ENCODE results near the gene ROBO1. TPM values are rescaled to one million over a fixed set of nuclear protein-coding genes. Genes with fewer than 3 reads are reported as not detected.

The ROBO1 gene
- total RNA-seq, 1 donor = 69.8 TPM

DNA sequence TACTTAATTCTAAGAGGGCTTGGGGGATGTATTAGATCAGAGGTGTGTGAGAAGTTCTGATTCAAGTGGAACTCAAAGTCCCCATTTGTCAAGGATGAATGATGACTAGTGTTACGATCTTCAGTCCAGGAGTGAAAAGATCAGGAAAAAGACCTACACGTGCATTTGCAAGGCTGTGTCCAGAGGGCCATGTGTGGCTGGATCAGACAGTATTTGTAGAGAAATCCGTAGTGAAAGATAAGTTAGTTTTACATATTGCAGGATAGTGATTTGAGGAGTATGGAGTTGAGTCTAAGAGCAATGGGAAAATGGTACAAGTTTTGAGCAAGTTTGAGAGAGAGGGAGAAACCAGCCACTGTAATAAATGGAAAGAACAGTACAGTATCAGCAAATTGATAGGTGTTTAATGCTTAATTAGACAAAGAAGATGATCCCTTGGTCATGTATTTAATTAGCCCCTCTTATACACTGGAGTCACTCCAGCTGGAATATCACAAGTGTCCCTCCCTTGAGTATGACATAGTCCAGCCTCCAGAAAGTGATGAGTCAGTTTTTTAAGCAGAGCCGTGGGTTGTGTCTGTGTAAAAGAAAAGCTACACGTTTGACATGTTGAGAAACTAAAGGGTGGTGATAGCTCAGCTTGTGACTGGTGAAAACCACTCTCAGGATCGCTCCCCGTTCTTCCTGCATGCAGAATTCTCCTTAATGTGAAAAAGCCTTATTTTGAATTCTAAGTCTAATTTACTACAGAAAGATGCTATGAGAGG lies 348.8 kb downstream of the ROBO1 start:
- no peak overlapping the region for H2AFZ ChIP-seq (ENCODE audit: low read length)
- no peak overlapping the region for H3K27ac ChIP-seq (ENCODE audit: low read depth, low read length)
- DNase-seq (ENCODE audit: insufficient read length, low spot score, missing footprints) = no peak

GRCh38 chr3:79415356-79415755 lies 352.4 kb downstream of the ROBO1 start:
- Histone ChIP-seq H3K4me2 (ENCODE audit: insufficient read depth, low read length) (no peak overlapping the region), H3K79me2 (ENCODE audit: insufficient read depth, low read length) (no peaks in the 10 kb centered on the region), H2AFZ (ENCODE audit: low read length) (no peak overlapping the region), H3K4me3 (ENCODE audit: insufficient read depth, low read length) (no peak overlapping the region), H3K27ac (ENCODE audit: low read depth, low read length) (no peak overlapping the region), H4K20me1 (ENCODE audit: insufficient read depth, low read length) (no peaks in the 10 kb centered on the region), H3K4me1 (ENCODE audit: insufficient read depth, low read length) (no peaks in the 10 kb centered on the region), H3K27me3 (ENCODE audit: insufficient read depth, low read length) (no peaks in the 10 kb centered on the region), H3K36me3 (ENCODE audit: insufficient read depth, low read length) (no peaks in the 10 kb centered on the region), H3K9me3 (ENCODE audit: low read depth, low read length) (no peaks in the 10 kb centered on the region)
- TF ChIP-seq, protein P1, sequence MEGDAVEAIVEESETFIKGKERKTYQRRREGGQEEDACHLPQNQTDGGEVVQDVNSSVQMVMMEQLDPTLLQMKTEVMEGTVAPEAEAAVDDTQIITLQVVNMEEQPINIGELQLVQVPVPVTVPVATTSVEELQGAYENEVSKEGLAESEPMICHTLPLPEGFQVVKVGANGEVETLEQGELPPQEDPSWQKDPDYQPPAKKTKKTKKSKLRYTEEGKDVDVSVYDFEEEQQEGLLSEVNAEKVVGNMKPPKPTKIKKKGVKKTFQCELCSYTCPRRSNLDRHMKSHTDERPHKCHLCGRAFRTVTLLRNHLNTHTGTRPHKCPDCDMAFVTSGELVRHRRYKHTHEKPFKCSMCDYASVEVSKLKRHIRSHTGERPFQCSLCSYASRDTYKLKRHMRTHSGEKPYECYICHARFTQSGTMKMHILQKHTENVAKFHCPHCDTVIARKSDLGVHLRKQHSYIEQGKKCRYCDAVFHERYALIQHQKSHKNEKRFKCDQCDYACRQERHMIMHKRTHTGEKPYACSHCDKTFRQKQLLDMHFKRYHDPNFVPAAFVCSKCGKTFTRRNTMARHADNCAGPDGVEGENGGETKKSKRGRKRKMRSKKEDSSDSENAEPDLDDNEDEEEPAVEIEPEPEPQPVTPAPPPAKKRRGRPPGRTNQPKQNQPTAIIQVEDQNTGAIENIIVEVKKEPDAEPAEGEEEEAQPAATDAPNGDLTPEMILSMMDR (IDR thresholded peaks at IDR 0.05; ENCODE audit: extremely low read depth, low read depth, low read length) = no peak
- no peak for DNase-seq (ENCODE audit: insufficient read length, low spot score, missing footprints)

More for the DNA sequence above, 348.8 kb downstream of the ROBO1 start:
- Histone ChIP-seq H3K27me3 (ENCODE audit: insufficient read depth, low read length) (no peaks in the 10 kb centered on the region), H3K79me2 (ENCODE audit: insufficient read depth, low read length) (no peaks in the 10 kb centered on the region), H3K36me3 (ENCODE audit: insufficient read depth, low read length) (no peaks in the 10 kb centered on the region), H3K9me3 (ENCODE audit: low read depth, low read length) (no peaks in the 10 kb centered on the region), H3K4me3 (ENCODE audit: insufficient read depth, low read length) (no peak overlapping the region), H4K20me1 (ENCODE audit: insufficient read depth, low read length) (no peaks in the 10 kb centered on the region), H3K4me2 (ENCODE audit: insufficient read depth, low read length) (no peak overlapping the region), H3K4me1 (ENCODE audit: insufficient read depth, low read length) (no peaks in the 10 kb centered on the region)
- TF ChIP-seq, protein P1 (IDR thresholded peaks at IDR 0.05; ENCODE audit: extremely low read depth, low read depth, low read length) = no peak

- Histone ChIP-seq H3K9me3 (ENCODE audit: low read depth, low read length) (no peaks in the 10 kb centered on the region), H3K4me1 (ENCODE audit: insufficient read depth, low read length) (no peaks in the 10 kb centered on the region), H4K20me1 (ENCODE audit: insufficient read depth, low read length) (no peaks in the 10 kb centered on the region), H3K4me2 (ENCODE audit: insufficient read depth, low read length) (no peak overlapping the region), H3K36me3 (ENCODE audit: insufficient read depth, low read length) (no peaks in the 10 kb centered on the region), H3K79me2 (ENCODE audit: insufficient read depth, low read length) (no peaks in the 10 kb centered on the region), H2AFZ (ENCODE audit: low read length) (no peak overlapping the region), H3K27ac (ENCODE audit: low read depth, low read length) (no peak overlapping the region), H3K27me3 (ENCODE audit: insufficient read depth, low read length) (no peaks in the 10 kb centered on the region), H3K4me3 (ENCODE audit: insufficient read depth, low read length) (no peak overlapping the region)
- TF ChIP-seq, protein P1 (IDR thresholded peaks at IDR 0.05; ENCODE audit: extremely low read depth, low read depth, low read length) = no peak
- no peak for DNase-seq (ENCODE audit: insufficient read length, low spot score, missing footprints)
Observed at GRCh38 chr3:79414806-79415205, 353.0 kb downstream of the ROBO1 start.

- H3K79me2 ChIP-seq (ENCODE audit: insufficient read depth, low read length) = no peaks in the 10 kb centered on the region
- no peaks in the 10 kb centered on the region for H3K4me1 ChIP-seq (ENCODE audit: insufficient read depth, low read length)
- H2AFZ ChIP-seq (ENCODE audit: low read length) = no peak overlapping the region
- no peaks in the 10 kb centered on the region for H3K27me3 ChIP-seq (ENCODE audit: insufficient read depth, low read length)
- no peak overlapping the region for H3K4me3 ChIP-seq (ENCODE audit: insufficient read depth, low read length)
- no peaks in the 10 kb centered on the region for H4K20me1 ChIP-seq (ENCODE audit: insufficient read depth, low read length)
- H3K36me3 ChIP-seq (ENCODE audit: insufficient read depth, low read length) = no peaks in the 10 kb centered on the region
- DNase-seq (ENCODE audit: insufficient read length, low spot score, missing footprints) = no peak
- TF ChIP-seq, protein P1 (IDR thresholded peaks at IDR 0.05; ENCODE audit: extremely low read depth, low read depth, low read length) = no peak
- H3K9me3 ChIP-seq (ENCODE audit: low read depth, low read length) = no peaks in the 10 kb centered on the region
- no peak overlapping the region for H3K4me2 ChIP-seq (ENCODE audit: insufficient read depth, low read length)
- H3K27ac ChIP-seq (ENCODE audit: low read depth, low read length) = no peak overlapping the region
Observed at GRCh38 chr3:79414035-79414434, 353.8 kb downstream of the ROBO1 start.
